Measurements from ENCODE around the gene C1QTNF12. TPM values are rescaled to one million over a fixed set of nuclear protein-coding genes. Genes with fewer than 3 reads are reported as not detected.
A peak's percentile ranks its signal among the peaks of the same experiment; 100 is the strongest.

Gene C1QTNF12
- polyA plus RNA-seq, 1 of the 3 experiments (the other 2 are of a cell fraction), result 0.59 TPM

- DNase-seq, result peak; percentile 35
- Histone ChIP-seq H3K9ac (no peak overlapping the region), H3K79me2 (ENCODE audit: insufficient read depth) (peaks cover 78% of the 10 kb centered on the region), H4K20me1 (ENCODE audit: insufficient read depth) (peaks cover 88% of the 10 kb centered on the region), H3K36me3 (replicated peaks in 1 of 2; ENCODE audit: control insufficient read depth in 1 of 2, insufficient read depth in 2 of 2, low read length in 1 of 2) (peaks cover 16 to 30% of the 10 kb centered on the region in 2 experiments), H3F3A (replicated peaks; ENCODE audit: insufficient read depth) (peaks cover 17% of the 10 kb centered on the region), H3K9me2 (no peaks in the 10 kb centered on the region), H3K4me3 (ENCODE audit: low read depth in 2 of 2, low read length in 1 of 2) (no peak overlapping the region), H2AFZ (ENCODE audit: low read depth) (no peak overlapping the region), H3K9me3 (no peaks in the 10 kb centered on the region), H3K27me3 (ENCODE audit: insufficient read depth) (no peaks in the 10 kb centered on the region), H3K27ac (ENCODE audit: low read depth in 2 of 2, low read length in 1 of 2) (no peak overlapping the region), H3K4me1 (ENCODE audit: control insufficient read depth in 1 of 2, insufficient read depth in 2 of 2, low read depth in 1 of 2, low read length in 1 of 2) (peaks cover 4 to 19% of the 10 kb centered on the region in 2 experiments; a peak in 2 of 4 replicates), H3K4me2 (no peak overlapping the region)
- WGBS (ENCODE audit: low lambda C conversion rate), result 94% methylated on average over 13 of the region's 39 CpGs
- CTCF ChIA-PET, result interaction anchor here (1.0 to 1.4 kb wide), 2 partner anchors 24 to 145 kb away, joined by 3 read pairs; no protein-coding TSS in a partner anchor
- POLR2A ChIA-PET, result no interaction called here
- no peak for TF ChIP-seq FOXM1 (IDR thresholded peaks at IDR 0.05; ENCODE audit: low read depth)
- TF ChIP-seq IRF3 (IDR thresholded peaks at IDR 0.05; ENCODE audit: low read depth, low read length), result no peak
- TF ChIP-seq, protein P1, sequence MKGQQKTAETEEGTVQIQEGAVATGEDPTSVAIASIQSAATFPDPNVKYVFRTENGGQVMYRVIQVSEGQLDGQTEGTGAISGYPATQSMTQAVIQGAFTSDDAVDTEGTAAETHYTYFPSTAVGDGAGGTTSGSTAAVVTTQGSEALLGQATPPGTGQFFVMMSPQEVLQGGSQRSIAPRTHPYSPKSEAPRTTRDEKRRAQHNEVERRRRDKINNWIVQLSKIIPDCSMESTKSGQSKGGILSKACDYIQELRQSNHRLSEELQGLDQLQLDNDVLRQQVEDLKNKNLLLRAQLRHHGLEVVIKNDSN (IDR thresholded peaks at IDR 0.05; ENCODE audit: borderline replicate concordance, low read depth), result no peak
- TF ChIP-seq MXI1 (IDR thresholded peaks at IDR 0.05; ENCODE audit: low read depth, low read length), result no peak
- TF ChIP-seq NFIC (IDR thresholded peaks at IDR 0.05; ENCODE audit: borderline replicate concordance), result no peak
- no peak for TF ChIP-seq GABPA (IDR thresholded peaks at IDR 0.05; ENCODE audit: low read depth)
- no peak for TF ChIP-seq RCOR1 (IDR thresholded peaks at IDR 0.05; ENCODE audit: low read length)
- no peak for TF ChIP-seq TCF12 (IDR thresholded peaks at IDR 0.05)
- no peak for TF ChIP-seq SIN3A (IDR thresholded peaks at IDR 0.05; ENCODE audit: borderline replicate concordance, low read depth, low read length)
- TF ChIP-seq, protein P2, sequence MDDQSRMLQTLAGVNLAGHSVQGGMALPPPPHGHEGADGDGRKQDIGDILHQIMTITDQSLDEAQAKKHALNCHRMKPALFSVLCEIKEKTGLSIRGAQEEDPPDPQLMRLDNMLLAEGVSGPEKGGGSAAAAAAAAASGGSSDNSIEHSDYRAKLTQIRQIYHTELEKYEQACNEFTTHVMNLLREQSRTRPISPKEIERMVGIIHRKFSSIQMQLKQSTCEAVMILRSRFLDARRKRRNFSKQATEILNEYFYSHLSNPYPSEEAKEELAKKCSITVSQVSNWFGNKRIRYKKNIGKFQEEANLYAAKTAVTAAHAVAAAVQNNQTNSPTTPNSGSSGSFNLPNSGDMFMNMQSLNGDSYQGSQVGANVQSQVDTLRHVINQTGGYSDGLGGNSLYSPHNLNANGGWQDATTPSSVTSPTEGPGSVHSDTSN (IDR thresholded peaks at IDR 0.05), result no peak
- TF ChIP-seq SMC3 (IDR thresholded peaks at IDR 0.05; ENCODE audit: low read depth, low read length), result no peak
- TF ChIP-seq RAD21 (IDR thresholded peaks at IDR 0.05; ENCODE audit: low read length), result no peak
- TF ChIP-seq RFX5 (IDR thresholded peaks at IDR 0.05; ENCODE audit: low read length), result no peak
- TF ChIP-seq TAF1 (IDR thresholded peaks at IDR 0.05; ENCODE audit: borderline replicate concordance, low read depth, low read length), result no peak
- TF ChIP-seq FOXJ3 (CRISPR knock-in tag; IDR thresholded peaks at IDR 0.05), result no peak
- no peak for TF ChIP-seq EP300 (IDR thresholded peaks at IDR 0.05; ENCODE audit: borderline replicate concordance in 1 of 2, low read depth in 1 of 2, low read length in 1 of 2)
- no peak for TF ChIP-seq RXRA (IDR thresholded peaks at IDR 0.05; ENCODE audit: borderline replicate concordance, low read depth)
These were observed 21.2 kb upstream of the C1QTNF12 start for GRCh38 chr1:1267488-1268283.

All from SK-N-SH (cell line).